ENCODE measurements around the gene FCN3. TPM values are rescaled to one million over a fixed set of nuclear protein-coding genes. Genes with fewer than 3 reads are reported as not detected.
"Not testable (repeated sequence)": the region's sequence is repeated elsewhere in the genome, so short reads cannot be mapped to it uniquely, and the experiment has no call there.

Gene FCN3
- total RNA-seq, 2 experiments from 2014 or later: not detected

GRCh38 chr1:27392778-27393635 lies 18.4 kb upstream of the FCN3 start:
- no peak for DNase-seq
- no peaks in the 10 kb centered on the region for H3K36me3 Mint-ChIP-seq
- peak overlapping the region; percentile 65 for H3K27ac Mint-ChIP-seq
- no peaks in the 10 kb centered on the region for H3K9me3 Mint-ChIP-seq
- peak overlapping the region; percentile 84 for H3K4me3 Mint-ChIP-seq
- H3K4me1 Mint-ChIP-seq: peaks cover 7% of the 10 kb centered on the region
- peaks cover 3% of the 10 kb centered on the region for H3K27me3 Mint-ChIP-seq

- H3K36me3 Mint-ChIP-seq: no peaks in the 10 kb centered on the region
Measured at GRCh38 chr1:27392096-27392777, 17.6 kb upstream of the FCN3 start, which contains the start of gene GPR3. GPR3 (plus strand) TSS chr1:27392622; CDS start chr1:27393799, 1,177 bp downstream.

GRCh38 chr1:27391511-27392095 lies 17.0 kb upstream of the FCN3 start:
- Mint-ChIP-seq H3K4me1 (peaks cover 7% of the 10 kb centered on the region), H3K27ac (peak overlapping the region; percentile 92), H3K9me3 (no peaks in the 10 kb centered on the region), H3K4me3 (peak overlapping the region; percentile 84), H3K27me3 (peaks cover 3% of the 10 kb centered on the region), H3K36me3 (no peaks in the 10 kb centered on the region)
- DNase-seq: peak; percentile 48

More at GRCh38 chr1:27392096-27392777, 17.6 kb upstream of the FCN3 start, which contains the start of gene GPR3:
- peak; percentile 95 for DNase-seq
- H3K9me3 Mint-ChIP-seq: no peaks in the 10 kb centered on the region
- H3K4me1 Mint-ChIP-seq: peaks cover 7% of the 10 kb centered on the region
- H3K4me3 Mint-ChIP-seq: peak within 1 kb of the TSS; percentile 84
- H3K27ac Mint-ChIP-seq: peak within 1 kb of the TSS; percentile 92
- H3K27me3 Mint-ChIP-seq: peaks cover 3% of the 10 kb centered on the region

- Mint-ChIP-seq H3K27ac (no peak overlapping the region), H3K4me3 (no peak overlapping the region)
- peak; percentile 62 for DNase-seq
Measured at GRCh38 chr1:27388337-27389005, 13.8 kb upstream of the FCN3 start.

GRCh38 chr1:27384797-27385196 lies 10.2 kb upstream of the FCN3 start:
- H3K4me1 Mint-ChIP-seq, H3K27ac Mint-ChIP-seq, H3K4me3 Mint-ChIP-seq, H3K9me3 Mint-ChIP-seq, DNase-seq, H3K36me3 Mint-ChIP-seq: not testable (repeated sequence)
- H3K27me3 Mint-ChIP-seq: peaks cover 15% of the 10 kb centered on the region

More at GRCh38 chr1:27388337-27389005, 13.8 kb upstream of the FCN3 start:
- Mint-ChIP-seq H3K27me3 (peaks cover 11% of the 10 kb centered on the region), H3K4me1 (peaks cover 7% of the 10 kb centered on the region), H3K36me3 (no peaks in the 10 kb centered on the region), H3K9me3 (no peaks in the 10 kb centered on the region)

GRCh38 chr1:27383661-27384060 lies 9.0 kb upstream of the FCN3 start:
- H3K4me1 Mint-ChIP-seq: no peaks in the 10 kb centered on the region
- H3K27ac Mint-ChIP-seq: no peak overlapping the region
- no peaks in the 10 kb centered on the region for H3K9me3 Mint-ChIP-seq
- DNase-seq: no peak
- no peak overlapping the region for H3K4me3 Mint-ChIP-seq
- peaks cover 14% of the 10 kb centered on the region for H3K27me3 Mint-ChIP-seq
- H3K36me3 Mint-ChIP-seq: no peaks in the 10 kb centered on the region

- no peak within 1 kb of the TSS for H3K27ac Mint-ChIP-seq
- DNase-seq: peak; percentile 48
Measured at GRCh38 chr1:27383039-27383605, 8.5 kb upstream of the FCN3 start, which contains the start of gene CD164L2. CD164L2 (minus strand) TSS chr1:27383333; CDS start chr1:27383239, 94 bp downstream.

GRCh38 chr1:27381969-27382762 lies 7.5 kb upstream of the FCN3 start:
- DNase-seq: no peak
- Mint-ChIP-seq H3K27ac (no peak overlapping the region), H3K36me3 (no peaks in the 10 kb centered on the region), H3K4me3 (no peak overlapping the region), H3K4me1 (no peaks in the 10 kb centered on the region), H3K27me3 (peaks cover 12% of the 10 kb centered on the region), H3K9me3 (no peaks in the 10 kb centered on the region)

More at GRCh38 chr1:27383039-27383605, 8.5 kb upstream of the FCN3 start, which contains the start of gene CD164L2:
- Mint-ChIP-seq H3K4me1 (no peaks in the 10 kb centered on the region), H3K27me3 (peaks cover 12% of the 10 kb centered on the region), H3K4me3 (no peak within 1 kb of the TSS), H3K9me3 (no peaks in the 10 kb centered on the region), H3K36me3 (no peaks in the 10 kb centered on the region)

- Mint-ChIP-seq H3K27ac (no peak overlapping the region), H3K4me1 (no peaks in the 10 kb centered on the region), H3K36me3 (no peaks in the 10 kb centered on the region), H3K4me3 (no peak overlapping the region), H3K27me3 (peaks cover 9% of the 10 kb centered on the region), H3K9me3 (no peaks in the 10 kb centered on the region)
- no peak for DNase-seq
Measured at GRCh38 chr1:27380766-27381733, 6.4 kb upstream of the FCN3 start.

GRCh38 chr1:27380224-27380623 lies 5.6 kb upstream of the FCN3 start:
- no peak overlapping the region for H3K4me3 Mint-ChIP-seq
- H3K4me1 Mint-ChIP-seq: no peaks in the 10 kb centered on the region
- no peaks in the 10 kb centered on the region for H3K9me3 Mint-ChIP-seq
- no peaks in the 10 kb centered on the region for H3K36me3 Mint-ChIP-seq
- peaks cover 8% of the 10 kb centered on the region for H3K27me3 Mint-ChIP-seq
- no peak for DNase-seq
- H3K27ac Mint-ChIP-seq: no peak overlapping the region

GRCh38 chr1:27379564-27380122 lies 5.0 kb upstream of the FCN3 start:
- Mint-ChIP-seq H3K27ac (no peak overlapping the region), H3K4me3 (no peak overlapping the region)

GRCh38 chr1:27377760-27378495 lies 3.3 kb upstream of the FCN3 start:
- H3K27me3 Mint-ChIP-seq: peaks cover 4% of the 10 kb centered on the region
- no peaks in the 10 kb centered on the region for H3K36me3 Mint-ChIP-seq
- no peak overlapping the region for H3K27ac Mint-ChIP-seq
- H3K9me3 Mint-ChIP-seq: no peaks in the 10 kb centered on the region
- no peak for DNase-seq
- H3K4me1 Mint-ChIP-seq: no peaks in the 10 kb centered on the region
- no peak overlapping the region for H3K4me3 Mint-ChIP-seq

More at GRCh38 chr1:27379564-27380122, 5.0 kb upstream of the FCN3 start:
- Mint-ChIP-seq H3K4me1 (no peaks in the 10 kb centered on the region), H3K36me3 (no peaks in the 10 kb centered on the region), H3K9me3 (no peaks in the 10 kb centered on the region), H3K27me3 (peaks cover 8% of the 10 kb centered on the region)
- no peak for DNase-seq

Data from activated naive CD8-positive, alpha-beta T cell treated with anti-CD3 and anti-CD28 coated beads for 36 hours (primary cell).